Measurements from ENCODE around the gene IFNGR2.
A peak's percentile ranks its signal among the peaks of the same experiment; 100 is the strongest.
"Not testable (repeated sequence)": the region's sequence is repeated elsewhere in the genome, so short reads cannot be mapped to it uniquely, and the experiment has no call there.

Gene IFNGR2

GRCh38 chr21:33406493-33406892, 3.3 kb downstream of the IFNGR2 start:
- no peak for DNase-seq

- no peak for DNase-seq
Observed at GRCh38 chr21:33411949-33412430, 8.8 kb downstream of the IFNGR2 start.

GRCh38 chr21:33412439-33412831, 9.2 kb downstream of the IFNGR2 start:
- not testable (repeated sequence) for DNase-seq

- DNase-seq = no peak
Observed at GRCh38 chr21:33412832-33413519, 9.8 kb downstream of the IFNGR2 start.

GRCh38 chr21:33414068-33414467, 10.9 kb downstream of the IFNGR2 start:
- DNase-seq = no peak

GRCh38 chr21:33414926-33415325, 11.7 kb downstream of the IFNGR2 start:
- no peak for DNase-seq

- DNase-seq = no peak
Observed at GRCh38 chr21:33418691-33419090, 15.5 kb downstream of the IFNGR2 start.

- no peak for DNase-seq
Observed at GRCh38 chr21:33419538-33420123, 16.4 kb downstream of the IFNGR2 start.

- no peak for DNase-seq
Observed at GRCh38 chr21:33421713-33422393, 18.6 kb downstream of the IFNGR2 start.

- no peak for DNase-seq
Observed at GRCh38 chr21:33424214-33424613, 21.0 kb downstream of the IFNGR2 start.

- no peak for DNase-seq
Observed at GRCh38 chr21:33425825-33426224, 22.6 kb downstream of the IFNGR2 start.

GRCh38 chr21:33427051-33427450, 23.8 kb downstream of the IFNGR2 start:
- DNase-seq = no peak

- DNase-seq = no peak
Observed at GRCh38 chr21:33428669-33429068, 25.5 kb downstream of the IFNGR2 start.

- DNase-seq = no peak
Observed at GRCh38 chr21:33430858-33431257, 27.6 kb downstream of the IFNGR2 start.

GRCh38 chr21:33432496-33432895, 29.3 kb downstream of the IFNGR2 start:
- no peak for DNase-seq

- DNase-seq = no peak
Observed at GRCh38 chr21:33433001-33433400, 29.8 kb downstream of the IFNGR2 start.

- DNase-seq = peak; percentile 27
Observed at GRCh38 chr21:33433425-33434114, 30.4 kb downstream of the IFNGR2 start.

GRCh38 chr21:33434770-33435360, 31.7 kb downstream of the IFNGR2 start:
- DNase-seq = no peak

GRCh38 chr21:33437140-33437539, 33.9 kb downstream of the IFNGR2 start:
- DNase-seq = no peak

- peak; percentile 53 for DNase-seq
Observed at GRCh38 chr21:33441489-33442477, 38.6 kb downstream of the IFNGR2 start.

- DNase-seq = no peak
Observed at GRCh38 chr21:33443194-33443593, 40.0 kb downstream of the IFNGR2 start.

GRCh38 chr21:33444499-33444898, 41.3 kb downstream of the IFNGR2 start:
- no peak for DNase-seq

All from CD4-positive, alpha-beta T cell treated with Interleukin-15 for 1 hour (primary cell).